ENCODE measurements around the gene SCD5.

The SCD5 gene

GRCh38 chr4:82811392-82811791 lies 12.8 kb upstream of the SCD5 start:
- Histone ChIP-seq H3K9me3 (no peaks in the 10 kb centered on the region), H3K27ac (no peak overlapping the region), H3K4me1 (ENCODE audit: control insufficient read depth in 1 of 2, insufficient read depth in 1 of 2, low read depth in 1 of 2, low read length in 1 of 2) (no peaks in the 10 kb centered on the region), H3K36me3 (no peaks in the 10 kb centered on the region), H3K4me3 (ENCODE audit: low read depth in 1 of 2, low read length in 1 of 2) (no peak overlapping the region), H3K27me3 (no peaks in the 10 kb centered on the region)
- TF ChIP-seq CTCF (IDR thresholded peaks at IDR 0.05): no peak

- Histone ChIP-seq H3K9me3 (no peaks in the 10 kb centered on the region), H3K27ac (no peak overlapping the region), H3K36me3 (no peaks in the 10 kb centered on the region), H3K4me3 (ENCODE audit: low read depth in 1 of 2, low read length in 1 of 2) (no peak overlapping the region), H3K4me1 (ENCODE audit: control insufficient read depth in 1 of 2, insufficient read depth in 1 of 2, low read depth in 1 of 2, low read length in 1 of 2) (no peaks in the 10 kb centered on the region), H3K27me3 (no peaks in the 10 kb centered on the region)
- no peak for TF ChIP-seq CTCF (IDR thresholded peaks at IDR 0.05)
Measured at GRCh38 chr4:82810176-82810575, 11.6 kb upstream of the SCD5 start.

- no peak for TF ChIP-seq CTCF (IDR thresholded peaks at IDR 0.05)
- H3K36me3 ChIP-seq: no peaks in the 10 kb centered on the region
Measured at GRCh38 chr4:82809619-82810018, 11.0 kb upstream of the SCD5 start.

GRCh38 chr4:82803746-82804145 lies 5.2 kb upstream of the SCD5 start:
- peaks cover 10 to 24% of the 10 kb centered on the region in 2 experiments for H3K4me1 ChIP-seq (ENCODE audit: control insufficient read depth in 1 of 2, insufficient read depth in 1 of 2, low read depth in 1 of 2, low read length in 1 of 2)
- H3K9me3 ChIP-seq: no peaks in the 10 kb centered on the region
- H3K27me3 ChIP-seq: peaks cover 35% of the 10 kb centered on the region
- no peak for TF ChIP-seq CTCF (IDR thresholded peaks at IDR 0.05)
- H3K36me3 ChIP-seq: no peaks in the 10 kb centered on the region
- no peak overlapping the region for H3K4me3 ChIP-seq (ENCODE audit: low read depth in 1 of 2, low read length in 1 of 2)
- H3K27ac ChIP-seq: no peak overlapping the region

More at GRCh38 chr4:82809619-82810018, 11.0 kb upstream of the SCD5 start:
- H3K9me3 ChIP-seq: no peaks in the 10 kb centered on the region
- no peaks in the 10 kb centered on the region for H3K4me1 ChIP-seq (ENCODE audit: control insufficient read depth in 1 of 2, insufficient read depth in 1 of 2, low read depth in 1 of 2, low read length in 1 of 2)
- H3K27ac ChIP-seq: no peak overlapping the region
- H3K27me3 ChIP-seq: no peaks in the 10 kb centered on the region
- H3K4me3 ChIP-seq (ENCODE audit: low read depth in 1 of 2, low read length in 1 of 2): no peak overlapping the region

GRCh38 chr4:82802911-82803310 lies 4.3 kb upstream of the SCD5 start:
- Histone ChIP-seq H3K9me3 (no peaks in the 10 kb centered on the region), H3K36me3 (no peaks in the 10 kb centered on the region), H3K4me1 (ENCODE audit: control insufficient read depth in 1 of 2, insufficient read depth in 1 of 2, low read depth in 1 of 2, low read length in 1 of 2) (peaks cover 17 to 32% of the 10 kb centered on the region in 2 experiments), H3K27ac (no peak overlapping the region), H3K27me3 (peaks cover 43% of the 10 kb centered on the region), H3K4me3 (ENCODE audit: low read depth in 1 of 2, low read length in 1 of 2) (peak overlapping the region in 1 of 2 experiments; percentile 27)
- TF ChIP-seq CTCF (IDR thresholded peaks at IDR 0.05): no peak
